GM11168 (cell line): ENCODE data around the gene FOXE1.

ENCODE experiments used
- in situ Hi-C: fragments of 300-500 bp; cut with MboI; formaldehyde crosslinking; loops from one replicate; pipeline ENCODE4 v1.12.0; 2022; ENCODE audit warnings: low sequenced_read_pairs; ENCODE audit not compliant: unreplicated experiment

The FOXE1 gene

DNA sequence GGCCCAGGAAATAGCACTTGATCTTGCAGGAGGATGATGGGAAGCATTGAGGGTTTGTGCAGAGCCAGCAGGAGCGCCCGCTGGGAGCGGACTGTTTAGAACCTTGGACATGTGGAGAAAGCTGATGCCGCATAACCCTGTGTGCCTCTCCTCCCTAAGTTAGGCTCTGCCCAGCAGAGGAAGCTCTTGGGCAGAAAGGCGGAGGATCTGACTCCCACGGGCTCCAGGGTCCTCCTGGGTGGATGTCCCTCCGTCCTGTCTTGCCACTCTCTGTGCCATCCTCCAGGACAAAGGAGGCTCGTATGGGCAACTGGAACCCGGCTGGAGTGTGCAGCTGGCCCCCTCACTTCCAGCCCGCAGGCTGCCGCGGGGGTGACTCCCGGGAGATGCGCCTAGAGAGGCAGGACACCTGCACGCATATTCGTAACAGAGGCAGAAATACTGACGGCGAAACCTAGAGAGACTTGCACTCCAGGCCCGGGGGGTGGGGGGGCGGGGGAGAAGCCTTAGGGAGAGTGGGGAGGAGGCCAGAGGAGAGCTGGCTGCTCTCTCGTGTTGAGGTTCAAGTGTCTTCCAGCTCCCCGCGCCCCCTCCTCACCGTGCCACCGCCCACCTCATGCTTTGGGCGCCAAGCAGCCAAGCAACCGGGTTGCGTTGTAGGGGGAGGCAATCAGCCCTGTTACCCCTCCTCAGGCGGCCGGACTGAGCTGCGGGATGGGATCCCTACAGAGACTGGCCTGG lies 5.4 kb upstream of the FOXE1 start:
- in situ Hi-C loops = no loop called here

DNA sequence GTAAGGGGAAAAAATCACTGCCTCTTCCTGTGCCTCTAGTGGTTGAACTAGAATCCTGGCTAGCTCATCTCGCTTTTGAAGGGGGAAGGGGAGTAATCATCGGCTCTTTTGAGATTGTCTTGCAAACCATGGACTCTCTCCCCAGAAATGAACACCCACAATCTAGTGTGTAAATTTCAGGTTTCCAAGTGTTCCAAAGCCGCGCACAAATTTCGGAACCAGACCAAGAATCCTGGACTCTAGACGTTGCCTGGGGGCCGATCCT lies 4.9 kb upstream of the FOXE1 start:
- in situ Hi-C loops = no loop called here

DNA sequence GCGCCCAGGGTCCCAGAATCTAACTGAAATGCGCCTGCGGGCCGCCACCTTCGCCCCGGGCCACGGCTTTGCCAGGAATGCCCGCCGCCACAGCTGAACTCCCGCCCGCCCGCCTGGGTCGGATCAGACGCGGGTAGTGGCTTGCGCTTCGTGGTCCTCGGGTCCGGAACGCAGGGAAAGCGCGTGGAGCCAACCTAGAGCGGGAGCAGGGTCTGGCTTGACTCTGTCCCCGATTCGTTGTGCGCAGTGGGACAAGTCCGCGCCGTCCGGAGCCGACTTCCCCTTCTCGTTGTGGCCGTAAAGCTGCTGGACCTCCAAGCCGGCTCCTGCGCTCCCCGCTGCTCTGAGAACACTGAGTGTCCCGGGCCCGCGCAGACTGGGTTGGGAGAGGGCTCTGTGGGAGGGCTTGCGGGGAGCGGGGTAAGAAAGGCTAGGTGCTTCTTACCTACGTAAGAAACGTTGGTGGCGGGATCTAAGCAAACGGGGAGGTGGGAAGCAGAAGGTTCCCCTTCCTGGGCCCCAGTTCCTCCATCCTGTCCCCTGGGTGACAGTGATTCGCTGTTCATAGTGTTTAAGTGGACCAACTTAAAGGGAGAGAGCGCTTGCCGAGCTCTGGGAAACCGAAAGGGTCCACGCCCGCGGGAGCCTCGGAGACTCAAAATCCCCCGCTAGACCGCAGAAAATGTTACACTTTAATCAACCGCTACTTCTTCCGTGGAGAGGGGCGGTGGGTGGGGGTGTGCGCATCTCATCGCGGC lies 4.4 kb upstream of the FOXE1 start:
- in situ Hi-C loops = no loop called here

DNA sequence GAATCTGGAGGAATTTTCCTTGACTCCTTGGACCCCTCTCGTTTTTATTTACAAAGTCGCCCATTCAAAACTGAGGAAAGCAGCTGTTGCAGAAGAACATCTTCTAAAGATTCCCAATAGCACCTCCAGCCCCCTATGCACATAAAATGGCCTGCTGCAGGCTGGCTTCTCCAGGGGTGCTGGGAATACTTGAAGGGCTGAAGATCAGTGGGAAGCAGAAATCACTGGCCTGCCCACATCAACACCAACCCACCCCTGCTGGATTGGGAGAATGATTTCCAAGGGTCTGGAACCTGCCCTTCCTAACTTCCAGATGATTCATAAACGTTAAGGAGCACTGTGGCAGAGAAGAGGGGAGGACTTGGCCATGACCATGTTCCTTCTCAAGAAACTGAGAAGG lies 3.0 kb upstream of the FOXE1 start:
- in situ Hi-C loops = no loop called here

DNA sequence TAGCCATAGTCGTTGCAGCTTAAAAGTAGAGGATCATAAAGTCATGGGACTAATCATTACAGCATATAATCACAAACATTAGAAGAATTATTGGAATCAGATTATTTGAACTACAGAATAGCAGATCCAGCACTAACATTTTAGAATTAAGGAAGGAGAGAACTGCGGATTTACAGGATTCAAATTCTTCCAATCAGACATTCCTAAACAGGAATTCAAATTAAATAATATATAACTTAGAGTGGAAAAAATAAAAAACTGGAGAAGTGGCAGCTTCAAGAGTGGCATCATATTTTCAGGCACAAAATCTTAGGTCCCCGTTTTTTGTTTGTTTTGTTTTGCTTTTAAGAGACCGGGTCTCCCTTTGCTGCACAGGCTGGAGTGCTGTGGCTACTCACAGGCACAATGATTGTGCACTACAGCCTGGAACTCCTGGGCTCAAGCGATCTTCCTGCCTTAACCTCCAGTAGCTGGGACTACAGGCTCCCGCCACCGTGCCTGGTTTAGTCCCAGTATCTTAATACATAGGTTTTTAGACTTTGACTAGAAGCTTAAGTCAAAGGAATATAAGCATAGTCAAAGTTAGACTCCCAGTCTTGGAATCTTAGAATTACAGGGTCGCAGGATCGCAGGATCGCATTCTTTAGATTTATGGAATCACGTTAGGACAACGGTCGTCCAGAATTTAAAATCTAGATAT lies 2.1 kb upstream of the FOXE1 start:
- in situ Hi-C loops = no loop called here

DNA sequence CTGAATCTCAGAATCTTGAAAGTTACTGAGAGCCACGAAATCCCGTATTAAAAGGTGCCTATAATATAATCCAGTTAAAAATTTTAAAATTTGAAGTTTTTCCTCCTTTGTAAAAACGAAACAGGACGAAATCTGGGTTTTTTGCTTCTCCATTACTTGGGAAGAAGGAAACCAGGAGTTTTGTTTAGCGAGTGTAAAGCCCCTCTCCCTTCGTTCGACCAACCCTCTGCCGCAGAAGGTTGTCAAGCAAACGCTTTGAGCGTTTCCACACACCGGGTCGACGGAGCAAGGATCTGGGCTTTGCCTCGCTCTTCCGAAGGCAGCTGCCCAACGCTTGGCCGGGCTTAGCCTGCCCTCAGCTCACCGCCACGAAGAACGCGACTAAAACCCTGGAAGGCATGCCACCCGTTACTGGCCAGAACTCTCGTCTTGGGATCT lies 1.6 kb upstream of the FOXE1 start:
- in situ Hi-C loops = no loop called here

DNA sequence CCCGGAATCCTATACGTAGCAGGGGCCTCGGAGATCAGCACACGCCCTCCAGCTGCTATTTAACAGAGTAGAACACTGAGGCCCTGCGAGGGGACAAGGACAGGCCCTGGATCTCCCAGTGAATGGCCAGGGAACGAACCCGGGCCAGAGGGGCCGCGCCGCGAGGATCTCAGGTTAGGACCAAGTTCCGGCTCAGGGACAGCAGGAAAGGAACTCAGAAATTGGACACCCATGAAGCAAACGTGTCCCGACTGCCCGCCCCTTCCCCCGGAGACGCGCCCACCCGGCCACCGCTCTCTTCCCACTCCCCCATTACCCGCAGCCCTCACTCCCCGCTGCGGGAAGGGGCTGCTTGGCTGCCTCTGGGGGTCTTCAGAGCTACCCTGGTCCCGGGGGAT lies 1.0 kb upstream of the FOXE1 start:
- in situ Hi-C loops = no loop called here

DNA sequence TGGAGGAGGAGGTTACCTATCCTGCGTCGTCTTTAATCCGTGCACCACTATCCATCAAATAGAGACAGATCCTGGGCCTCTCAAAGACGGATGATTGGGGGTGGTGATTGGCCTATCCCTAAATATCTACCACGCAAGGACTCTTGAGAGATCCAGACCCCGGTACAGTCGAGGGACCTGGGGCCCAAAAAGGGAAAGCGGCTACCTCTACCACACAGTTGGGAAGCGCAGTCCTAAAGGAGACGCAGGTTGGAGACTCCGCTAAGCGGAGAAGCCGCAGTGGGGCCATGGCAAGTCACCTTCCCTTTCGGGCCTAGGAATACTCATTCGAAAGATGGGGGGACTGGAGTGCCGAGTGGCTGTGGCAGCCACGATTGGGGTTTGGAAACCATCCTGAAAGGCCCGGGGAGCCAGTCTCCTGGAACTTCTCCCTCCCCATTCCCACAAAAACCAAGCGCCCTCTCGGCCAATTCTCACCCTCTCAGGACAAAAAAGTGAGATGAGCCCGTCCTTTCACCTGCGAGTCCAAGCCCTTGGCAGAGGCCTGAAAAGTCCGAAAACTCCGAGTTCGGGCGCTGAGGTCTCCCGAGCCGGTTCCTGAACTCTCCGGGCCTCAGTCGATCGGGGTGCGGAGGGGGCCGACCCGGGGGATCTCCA lies 499 bp upstream of the FOXE1 start:
- in situ Hi-C loops = no loop called here

DNA sequence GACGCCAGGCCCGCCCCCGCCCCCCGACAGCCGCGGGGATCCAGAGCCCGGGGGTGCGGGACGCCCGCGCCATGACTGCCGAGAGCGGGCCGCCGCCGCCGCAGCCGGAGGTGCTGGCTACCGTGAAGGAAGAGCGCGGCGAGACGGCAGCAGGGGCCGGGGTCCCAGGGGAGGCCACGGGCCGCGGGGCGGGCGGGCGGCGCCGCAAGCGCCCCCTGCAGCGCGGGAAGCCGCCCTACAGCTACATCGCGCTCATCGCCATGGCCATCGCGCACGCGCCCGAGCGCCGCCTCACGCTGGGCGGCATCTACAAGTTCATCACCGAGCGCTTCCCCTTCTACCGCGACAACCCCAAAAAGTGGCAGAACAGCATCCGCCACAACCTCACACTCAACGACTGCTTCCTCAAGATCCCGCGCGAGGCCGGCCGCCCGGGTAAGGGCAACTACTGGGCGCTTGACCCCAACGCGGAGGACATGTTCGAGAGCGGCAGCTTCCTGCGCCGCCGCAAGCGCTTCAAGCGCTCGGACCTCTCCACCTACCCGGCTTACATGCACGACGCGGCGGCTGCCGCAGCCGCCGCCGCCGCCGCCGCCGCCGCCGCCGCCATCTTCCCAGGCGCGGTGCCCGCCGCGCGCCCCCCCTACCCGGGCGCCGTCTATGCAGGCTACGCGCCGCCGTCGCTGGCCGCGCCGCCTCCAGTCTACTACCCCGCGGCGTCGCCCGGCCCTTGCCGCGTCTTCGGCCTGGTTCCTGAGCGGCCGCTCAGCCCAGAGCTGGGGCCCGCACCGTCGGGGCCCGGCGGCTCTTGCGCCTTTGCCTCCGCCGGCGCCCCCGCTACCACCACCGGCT lies 1.0 kb downstream of the FOXE1 start:
- in situ Hi-C loops = no loop called here

DNA sequence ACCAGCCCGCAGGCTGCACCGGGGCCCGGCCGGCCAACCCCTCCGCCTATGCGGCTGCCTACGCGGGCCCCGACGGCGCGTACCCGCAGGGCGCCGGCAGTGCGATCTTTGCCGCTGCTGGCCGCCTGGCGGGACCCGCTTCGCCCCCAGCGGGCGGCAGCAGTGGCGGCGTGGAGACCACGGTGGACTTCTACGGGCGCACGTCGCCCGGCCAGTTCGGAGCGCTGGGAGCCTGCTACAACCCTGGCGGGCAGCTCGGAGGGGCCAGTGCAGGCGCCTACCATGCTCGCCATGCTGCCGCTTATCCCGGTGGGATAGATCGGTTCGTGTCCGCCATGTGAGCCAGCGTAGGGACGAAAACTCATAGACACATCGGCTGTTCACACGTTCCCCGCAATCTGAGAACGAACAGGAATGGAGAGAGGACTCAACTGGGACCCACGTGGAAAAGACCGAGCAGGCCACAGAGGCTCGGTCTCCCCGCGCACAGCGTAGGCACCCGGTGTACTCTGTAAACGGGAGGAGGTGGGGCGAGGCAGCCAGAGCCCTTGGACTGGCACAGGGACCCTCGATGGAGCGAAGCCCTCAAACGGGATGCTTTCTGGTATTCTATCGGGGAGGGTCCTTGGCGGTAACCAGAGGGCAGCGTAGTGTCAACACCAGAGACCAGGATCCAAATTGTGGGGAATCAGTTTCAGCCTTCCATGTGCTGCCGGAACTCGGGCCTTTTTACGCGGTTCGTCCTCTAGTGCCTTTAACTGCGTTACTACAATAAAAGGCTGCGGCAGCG lies 1.9 kb downstream of the FOXE1 start:
- in situ Hi-C loops = no loop called here

DNA sequence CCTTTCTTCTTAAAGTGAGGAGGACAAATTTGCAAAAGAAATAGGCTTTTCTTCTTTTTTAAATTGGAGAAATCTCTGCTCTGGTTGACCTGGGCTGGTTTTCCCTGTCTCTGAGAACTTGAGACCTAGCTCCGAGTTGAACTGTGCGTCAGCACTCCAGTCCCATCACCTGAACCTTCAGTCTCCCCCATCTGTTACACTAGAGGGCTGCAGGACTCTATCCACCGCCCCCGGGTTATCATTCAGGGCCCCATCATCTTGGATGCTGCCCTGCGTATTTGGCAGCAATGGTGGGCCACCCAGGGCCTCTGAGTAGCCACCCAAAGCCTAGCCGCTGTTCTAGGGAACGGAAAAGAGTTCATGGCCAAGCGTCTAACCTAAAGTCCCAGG lies 2.5 kb downstream of the FOXE1 start:
- in situ Hi-C loops = no loop called here

DNA sequence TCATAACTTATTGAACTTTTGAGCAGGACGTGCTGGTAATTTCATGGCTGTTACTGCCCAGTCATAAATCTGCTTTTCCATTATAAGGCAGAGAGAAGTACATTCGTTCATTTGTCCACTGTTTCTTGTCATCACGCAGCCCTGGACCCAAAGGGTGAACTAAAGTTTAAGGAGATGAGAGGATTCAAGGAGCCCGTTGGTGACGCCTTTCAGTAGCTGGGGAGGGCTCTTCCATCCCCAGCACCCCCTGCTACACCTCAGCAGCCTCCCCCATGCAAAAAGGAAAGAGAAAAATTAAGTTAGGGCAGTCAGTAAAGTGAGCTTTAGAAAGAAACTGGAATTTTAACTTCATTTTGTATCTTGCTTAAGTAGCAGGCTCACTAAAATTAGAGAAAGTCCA lies 2.9 kb downstream of the FOXE1 start:
- in situ Hi-C loops = no loop called here

DNA sequence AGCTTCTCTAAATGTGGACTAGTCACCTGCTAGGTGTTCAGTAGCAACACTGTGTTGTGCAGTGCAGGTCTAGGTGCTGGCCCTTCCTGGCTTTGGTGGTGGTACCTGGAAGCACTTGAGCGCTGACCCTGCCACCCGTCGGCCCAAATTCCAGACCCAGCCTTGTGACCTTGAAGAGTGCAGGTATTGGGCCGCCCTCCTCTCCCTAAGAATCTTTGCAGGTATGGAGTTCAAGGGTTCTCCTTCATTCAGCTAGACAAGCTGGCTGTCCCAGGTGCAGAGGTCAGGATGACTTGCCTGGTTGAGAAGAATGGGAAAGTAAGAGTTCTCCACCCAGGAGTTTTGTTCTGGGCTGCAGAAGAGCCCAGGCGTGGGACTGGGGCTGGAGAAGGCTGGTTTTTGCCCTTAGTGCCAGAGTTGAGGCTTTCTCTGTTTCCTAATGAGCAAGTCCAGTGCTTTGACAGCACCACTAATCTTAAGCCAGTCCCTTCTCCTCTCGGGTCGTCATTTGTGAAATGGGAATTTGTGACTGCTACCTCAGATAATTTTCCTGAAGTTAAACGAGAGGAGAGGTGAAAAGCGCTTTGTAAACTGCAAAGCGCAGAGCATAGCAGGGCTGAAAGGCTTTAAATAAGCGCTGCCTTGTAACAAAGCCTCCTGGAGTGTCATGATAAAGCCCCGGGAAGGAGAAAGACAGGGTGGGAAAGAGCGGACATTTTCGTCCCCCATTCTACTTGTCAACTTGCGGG lies 4.0 kb downstream of the FOXE1 start:
- in situ Hi-C loops = no loop called here

DNA sequence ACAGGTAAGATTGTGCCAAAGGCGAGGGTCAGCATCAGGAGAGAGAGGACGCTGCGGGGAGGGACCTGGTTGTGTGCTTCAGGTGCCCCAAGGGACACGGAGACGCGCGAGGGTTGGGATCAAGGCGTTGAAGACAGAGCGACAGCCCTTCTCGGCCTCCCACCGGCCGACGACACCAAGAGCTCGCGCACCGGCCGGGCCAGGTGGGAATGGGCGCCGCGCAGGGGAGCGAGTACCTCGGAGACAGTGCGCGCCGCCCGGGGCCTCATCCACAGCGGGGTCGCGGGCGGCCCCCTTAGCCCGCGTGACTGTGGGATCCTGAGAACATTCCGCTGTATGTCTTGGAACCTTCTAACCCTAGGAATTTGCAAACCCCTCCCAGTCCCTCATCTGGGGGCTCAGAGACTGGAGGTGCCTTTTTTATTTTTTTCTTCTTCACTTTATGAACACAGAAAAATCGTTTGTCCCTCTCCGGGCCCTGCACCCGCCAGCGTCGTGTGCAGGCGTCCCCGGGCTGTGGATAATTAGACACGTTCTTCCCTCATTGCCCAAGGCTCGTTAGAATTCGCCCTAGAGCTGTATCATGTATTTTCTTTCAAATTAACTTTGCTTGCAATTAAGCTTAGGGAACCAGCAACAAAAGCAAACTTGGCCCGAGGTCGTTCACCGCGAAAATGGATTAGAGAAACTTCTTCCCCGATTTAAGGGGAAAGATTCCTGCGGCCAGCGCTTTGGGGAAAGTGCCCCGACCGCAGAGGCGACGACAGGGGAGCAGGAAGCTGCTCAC lies 4.8 kb downstream of the FOXE1 start:
- in situ Hi-C loops = no loop called here

DNA sequence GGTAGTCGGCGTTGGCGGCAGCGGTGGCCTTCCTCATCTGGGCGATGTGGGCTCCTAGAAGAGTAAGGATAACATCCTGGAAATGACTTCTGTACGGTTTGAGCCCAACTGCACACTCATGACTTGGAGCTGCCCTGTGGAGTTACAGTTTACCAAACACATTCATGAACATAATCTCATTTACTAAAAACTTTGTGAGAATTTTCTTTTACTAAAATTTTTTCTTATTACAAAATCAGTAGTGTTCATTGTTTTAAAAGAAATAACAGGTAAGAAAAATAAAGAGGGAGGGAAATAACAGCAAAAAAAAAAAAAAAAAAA lies 5.3 kb downstream of the FOXE1 start:
- in situ Hi-C loops = no loop called here

DNA sequence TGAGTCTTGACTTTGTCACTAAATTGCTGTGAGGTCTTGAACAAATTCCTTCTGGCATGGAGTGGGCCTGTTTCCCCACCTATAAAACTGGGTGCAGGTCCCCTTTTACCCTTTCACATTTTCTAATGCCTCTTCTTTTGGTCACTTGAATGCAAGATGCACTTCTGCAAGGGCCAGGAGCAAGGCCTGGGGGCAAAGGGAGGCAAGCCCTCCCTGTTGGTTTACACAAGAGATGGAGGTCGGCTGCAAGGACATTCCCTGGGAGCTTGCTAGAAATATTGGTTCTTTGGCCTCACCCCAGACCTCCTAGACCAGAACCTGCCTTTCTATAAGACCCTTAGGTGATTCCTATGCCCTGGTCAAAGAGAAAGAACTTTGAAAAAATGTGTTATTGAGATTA lies 5.8 kb downstream of the FOXE1 start:
- in situ Hi-C loops = no loop called here

DNA sequence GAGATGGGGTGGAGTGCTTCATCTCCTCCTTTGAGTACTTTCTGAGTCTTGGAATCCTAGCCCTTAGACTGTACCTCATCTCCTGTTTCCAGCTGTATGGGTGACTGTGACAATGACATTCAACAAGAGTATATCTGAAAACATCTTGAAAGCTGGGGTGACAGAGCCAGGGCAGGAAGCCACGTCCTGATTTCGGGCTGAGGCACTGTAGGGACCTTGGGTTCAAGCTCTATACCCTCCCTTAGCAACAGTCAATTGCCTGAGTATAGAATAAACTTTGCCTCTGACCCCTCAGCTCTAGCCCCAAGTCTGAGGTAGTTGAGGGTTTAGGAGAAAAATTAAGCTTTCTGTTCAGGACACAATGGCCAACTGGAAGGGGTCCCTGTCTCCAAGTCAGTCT lies 6.3 kb downstream of the FOXE1 start:
- in situ Hi-C loops = no loop called here

DNA sequence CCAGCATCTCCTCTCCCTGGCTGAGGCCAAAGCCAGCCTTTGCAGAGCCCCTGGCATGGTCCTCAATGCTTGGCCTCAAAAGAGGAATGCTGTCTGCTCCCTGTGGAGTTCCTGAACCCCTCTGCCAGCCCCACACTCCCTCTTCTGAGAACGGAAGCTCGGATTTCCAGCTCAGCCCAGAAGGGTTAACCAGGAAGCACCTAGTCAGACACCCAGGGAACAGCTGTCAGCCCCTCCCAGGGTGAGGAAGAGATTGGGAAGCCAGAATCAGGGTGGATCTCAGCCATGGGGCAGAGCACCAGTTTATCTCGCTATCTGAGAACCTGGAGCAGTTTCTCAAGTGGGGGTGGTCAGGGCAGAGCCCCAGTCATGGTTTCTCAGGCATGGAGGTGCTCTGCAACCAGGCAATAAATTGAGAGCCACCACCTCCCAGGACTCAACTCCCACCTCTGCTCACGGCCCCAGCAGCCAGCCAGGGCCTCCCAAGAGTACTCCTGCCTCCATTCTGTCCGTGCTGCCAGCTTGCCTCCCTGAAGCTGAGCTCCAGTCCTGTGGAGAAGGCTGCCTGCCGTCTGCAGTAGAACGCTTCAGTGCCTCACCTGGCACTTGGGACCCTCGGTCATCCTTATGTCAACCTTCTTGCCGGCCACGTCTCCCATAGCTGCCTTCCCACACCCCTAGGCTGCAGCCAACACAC lies 7.6 kb downstream of the FOXE1 start:
- in situ Hi-C loops = no loop called here
